IPS-NIHi7 (cell line): ENCODE measurements around the gene MYO18A.
"Not testable (repeated sequence)": the region's sequence is repeated elsewhere in the genome, so short reads cannot be mapped to it uniquely, and the experiment has no call there.

Experiments
- DNase-seq: peaks from one replicate; pipeline ENCODE4 v3.0.0; 2012; ENCODE audit warnings: mixed read lengths; ENCODE audit errors: extremely low spot score

The MYO18A gene

DNA sequence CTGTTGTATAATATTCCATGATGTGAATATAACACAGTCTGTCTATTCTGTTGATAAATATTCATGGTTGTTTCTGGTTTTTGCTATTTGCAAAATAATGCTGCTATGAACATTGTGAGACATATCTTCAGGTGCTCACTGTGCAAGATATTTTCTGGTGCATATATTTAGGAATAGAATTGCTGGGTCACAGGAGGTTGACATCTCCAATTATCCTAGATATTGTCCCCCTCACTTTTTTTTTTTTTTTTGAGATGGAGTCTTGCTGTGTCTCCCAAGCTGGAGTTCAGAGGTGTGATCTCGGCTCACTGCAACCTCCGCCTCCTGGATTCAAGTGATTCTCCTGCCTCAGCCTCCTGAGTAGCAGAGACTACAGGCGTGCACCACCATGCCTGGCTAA, 14.5 kb upstream of the MYO18A start:
- no peak for DNase-seq

GRCh38 chr17:29193146-29193545, 12.9 kb upstream of the MYO18A start:
- DNase-seq, result no peak

DNA sequence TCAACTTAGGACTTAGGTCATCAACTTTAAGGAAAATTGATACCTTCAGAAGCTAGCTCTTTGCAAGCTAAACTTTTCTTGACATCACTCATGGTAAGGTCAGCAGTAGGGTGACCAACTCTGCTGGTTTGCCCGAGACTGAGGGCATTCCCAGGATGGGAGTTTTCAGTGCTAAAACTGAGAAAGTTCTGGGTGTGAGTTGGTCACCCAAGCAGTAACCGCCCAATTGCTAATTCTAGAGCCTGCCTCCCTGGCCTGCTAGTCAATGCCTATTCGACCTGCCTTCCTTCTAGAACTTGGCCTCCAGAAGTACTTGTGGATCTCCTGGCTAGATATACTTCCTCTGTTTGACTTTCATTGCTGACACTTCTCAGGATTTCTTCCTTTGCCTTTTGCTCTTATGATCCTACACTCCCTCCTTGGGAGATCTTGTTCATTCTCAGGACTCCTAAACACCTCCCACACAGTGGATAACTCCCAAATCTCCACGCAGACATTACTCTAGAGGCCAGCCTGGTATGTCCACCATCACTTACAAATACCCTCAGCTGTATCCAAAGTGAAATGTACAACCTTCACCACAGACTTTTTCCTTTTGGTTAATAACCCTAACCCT, 10.5 kb upstream of the MYO18A start:
- no peak for DNase-seq

GRCh38 chr17:29190039-29190438, 9.8 kb upstream of the MYO18A start:
- DNase-seq, result no peak

DNA sequence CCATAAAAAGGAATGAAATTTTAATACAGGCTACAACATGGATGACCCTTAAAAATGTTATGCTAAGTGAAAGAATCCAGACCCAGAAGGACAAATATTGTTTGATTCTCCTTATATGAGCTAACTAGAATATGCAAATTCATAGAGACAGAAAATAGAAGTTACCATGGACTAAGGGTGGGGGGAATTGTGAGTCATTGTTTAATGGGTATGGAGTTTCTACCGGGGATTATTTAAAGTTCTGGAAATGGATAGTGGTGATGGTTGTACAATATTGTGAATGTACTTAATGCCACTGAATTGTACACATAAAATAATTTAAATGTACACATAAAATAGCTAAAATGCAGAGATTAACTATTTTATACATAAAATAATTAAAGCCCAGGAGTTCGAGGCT, 9.2 kb upstream of the MYO18A start:
- no peak for DNase-seq

DNA sequence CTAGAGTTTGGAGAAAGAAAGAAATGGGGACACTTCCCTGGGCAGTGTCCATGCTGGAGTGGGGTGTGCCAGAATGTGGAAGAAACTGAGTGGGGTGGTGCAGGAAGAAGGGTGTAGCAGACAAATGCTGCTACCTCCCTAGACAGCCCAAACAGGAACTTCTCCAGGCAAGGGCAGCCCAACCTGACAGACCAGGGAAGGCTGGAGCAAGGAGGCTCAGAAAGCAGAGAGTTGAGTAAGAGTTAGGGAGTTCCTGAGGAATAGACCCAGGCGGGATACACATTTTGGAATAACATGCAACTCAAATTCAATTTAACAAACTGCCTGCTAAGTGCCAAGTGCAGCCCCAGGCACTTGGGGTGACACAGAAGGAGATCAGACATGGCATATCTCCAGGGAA, 1.0 kb upstream of the MYO18A start:
- no peak for DNase-seq

DNA sequence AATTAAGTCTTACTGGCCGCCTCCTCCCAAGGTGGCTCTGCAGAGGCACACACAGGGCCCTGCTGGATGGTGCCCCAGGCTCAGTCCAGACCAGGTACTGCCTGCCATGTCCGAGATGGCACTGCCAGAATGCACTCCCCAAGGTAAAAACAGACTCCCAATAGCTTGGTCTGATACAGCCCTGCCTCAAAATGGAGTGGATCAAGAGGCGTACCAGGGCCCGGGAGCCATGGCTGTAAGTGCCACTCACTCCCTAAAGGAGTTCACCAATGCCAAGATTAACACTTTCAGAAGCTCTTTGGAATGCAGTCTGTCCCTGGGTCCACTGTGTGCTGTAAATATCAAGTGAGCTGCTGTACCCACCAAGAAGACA, 576 bp upstream of the MYO18A start:
- DNase-seq, result no peak

DNA sequence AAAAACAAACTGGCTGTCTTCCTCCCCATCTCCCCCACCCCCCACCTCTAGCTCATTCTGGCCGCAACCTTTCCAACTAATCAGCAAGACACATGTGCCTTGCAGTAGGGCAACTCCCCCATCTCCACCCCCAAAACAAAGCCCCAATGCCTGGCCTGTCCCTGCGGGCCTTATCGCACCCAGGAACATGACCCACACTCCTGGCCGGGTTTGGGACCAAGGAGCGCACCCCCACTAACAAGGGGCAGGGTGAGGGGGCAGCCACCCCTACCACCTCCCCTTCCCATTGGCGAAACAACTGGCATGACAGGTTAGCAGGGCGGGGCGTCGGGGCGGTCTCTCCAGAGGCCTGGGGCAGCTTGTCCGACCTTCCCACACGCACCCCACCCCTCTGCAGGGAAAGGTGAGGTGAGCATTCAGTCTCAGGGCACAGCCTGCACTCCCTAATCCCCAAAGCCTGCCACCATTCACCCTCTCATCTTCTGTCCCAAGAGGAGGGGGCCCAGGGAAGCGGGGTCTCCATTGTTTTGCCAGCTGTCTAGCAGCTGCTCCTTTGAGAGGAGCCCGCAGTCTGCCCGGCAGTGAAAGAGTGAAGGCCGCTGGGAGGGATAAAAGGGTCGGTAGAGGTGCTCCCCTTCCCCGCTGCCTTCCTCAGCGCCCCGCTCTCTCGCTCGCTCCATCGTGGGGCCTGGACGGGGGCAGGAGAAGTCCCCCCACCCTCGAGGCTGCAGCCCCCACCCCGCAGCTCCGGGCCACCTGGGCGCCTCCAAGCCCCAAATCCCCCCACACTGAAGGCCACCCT, 765 bp downstream of the MYO18A start:
- peak; percentile 79 for DNase-seq

DNA sequence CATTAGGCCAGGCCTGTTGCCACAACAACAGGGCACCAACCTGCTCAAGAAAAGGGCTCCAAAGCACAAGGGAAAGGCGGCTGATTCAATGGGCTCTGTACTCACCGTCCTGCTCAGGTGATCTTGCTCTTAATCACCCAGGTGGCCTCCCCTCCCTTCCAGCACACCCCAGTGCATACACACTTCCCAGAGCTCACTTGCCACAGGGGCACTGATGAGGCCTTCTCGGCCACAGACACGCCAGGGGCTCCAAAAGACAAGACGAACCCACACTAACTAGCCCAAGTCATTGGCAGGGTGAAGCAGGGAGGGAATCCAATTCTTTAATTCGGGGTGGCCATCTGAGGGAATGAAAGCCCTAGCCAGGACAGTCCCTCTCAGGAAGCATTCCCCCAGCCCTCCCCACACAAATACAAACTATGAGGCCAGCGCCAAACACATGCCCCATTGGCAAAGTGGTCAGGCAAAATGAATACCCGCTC, 1.4 kb downstream of the MYO18A start:
- no peak for DNase-seq

GRCh38 chr17:29177871-29178749, 2.1 kb downstream of the MYO18A start:
- no peak for DNase-seq

- no peak for DNase-seq
These were observed 2.7 kb downstream of the MYO18A start for GRCh38 chr17:29177541-29177870.

DNA sequence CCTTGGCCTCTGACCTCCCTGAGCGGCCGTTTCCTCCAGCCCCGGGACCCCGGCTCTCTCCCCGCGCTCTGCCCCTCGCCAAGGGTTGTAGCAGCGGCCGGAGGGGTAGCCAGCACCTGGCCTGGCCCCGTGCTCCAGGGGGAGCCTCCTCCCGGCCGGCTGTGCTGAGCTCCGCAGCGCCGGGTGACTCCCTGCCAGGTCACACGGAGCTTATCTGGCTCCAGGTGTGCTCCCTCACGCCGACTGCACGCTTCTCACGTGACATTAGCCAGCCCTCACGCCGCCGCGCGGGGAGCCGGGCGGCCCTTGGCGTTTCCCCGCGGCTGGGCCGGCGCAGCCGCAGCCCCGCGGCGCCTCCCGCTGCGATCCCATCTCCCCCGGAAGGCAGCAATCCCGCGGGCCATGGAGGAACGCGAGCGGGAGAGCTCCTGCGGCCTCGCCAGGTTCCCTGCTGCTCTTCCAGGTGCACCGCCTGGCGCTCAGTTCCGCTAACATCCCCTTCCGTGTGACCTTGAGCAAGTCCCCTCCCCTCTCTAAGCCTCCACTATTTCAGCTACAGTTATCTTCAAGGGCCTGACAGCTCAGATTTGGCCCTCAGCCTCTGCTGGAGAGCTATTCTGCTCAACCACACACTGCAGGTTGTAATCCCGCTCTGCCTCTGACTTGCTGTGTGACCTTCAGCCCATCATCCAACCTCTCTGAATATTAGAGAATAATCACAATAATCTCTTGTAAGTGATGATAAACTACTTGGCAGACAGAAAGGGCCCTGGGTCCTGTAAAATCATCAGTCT, 3.4 kb downstream of the MYO18A start:
- DNase-seq, result peak; percentile 65

- no peak for DNase-seq
These were observed 4.8 kb downstream of the MYO18A start for GRCh38 chr17:29175349-29175748.

- peak; percentile 2 for DNase-seq
These were observed 7.6 kb downstream of the MYO18A start for GRCh38 chr17:29172589-29172988.

DNA sequence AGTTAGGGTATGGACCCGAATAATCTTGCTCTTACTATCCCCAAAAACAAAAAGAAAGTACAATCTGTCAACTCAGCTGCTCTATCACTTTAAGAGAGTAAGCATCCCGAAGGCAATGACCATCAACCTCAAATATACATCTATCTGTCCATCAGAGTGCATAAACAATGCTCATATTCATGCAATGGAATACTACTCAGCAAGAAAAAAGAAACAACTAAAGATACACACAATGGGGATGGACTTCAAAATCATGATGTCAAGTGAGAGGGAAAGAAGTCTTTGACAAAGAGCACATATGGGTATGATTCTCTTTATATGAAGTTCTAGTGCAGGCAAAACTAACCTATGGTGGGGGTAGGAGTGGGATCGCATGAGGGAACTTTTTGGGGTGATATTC, 9.5 kb downstream of the MYO18A start:
- no peak for DNase-seq

- no peak for DNase-seq
These were observed 10.2 kb downstream of the MYO18A start for GRCh38 chr17:29169806-29170591.

- not testable (repeated sequence) for DNase-seq
These were observed 11.5 kb downstream of the MYO18A start for GRCh38 chr17:29168759-29169126.

DNA sequence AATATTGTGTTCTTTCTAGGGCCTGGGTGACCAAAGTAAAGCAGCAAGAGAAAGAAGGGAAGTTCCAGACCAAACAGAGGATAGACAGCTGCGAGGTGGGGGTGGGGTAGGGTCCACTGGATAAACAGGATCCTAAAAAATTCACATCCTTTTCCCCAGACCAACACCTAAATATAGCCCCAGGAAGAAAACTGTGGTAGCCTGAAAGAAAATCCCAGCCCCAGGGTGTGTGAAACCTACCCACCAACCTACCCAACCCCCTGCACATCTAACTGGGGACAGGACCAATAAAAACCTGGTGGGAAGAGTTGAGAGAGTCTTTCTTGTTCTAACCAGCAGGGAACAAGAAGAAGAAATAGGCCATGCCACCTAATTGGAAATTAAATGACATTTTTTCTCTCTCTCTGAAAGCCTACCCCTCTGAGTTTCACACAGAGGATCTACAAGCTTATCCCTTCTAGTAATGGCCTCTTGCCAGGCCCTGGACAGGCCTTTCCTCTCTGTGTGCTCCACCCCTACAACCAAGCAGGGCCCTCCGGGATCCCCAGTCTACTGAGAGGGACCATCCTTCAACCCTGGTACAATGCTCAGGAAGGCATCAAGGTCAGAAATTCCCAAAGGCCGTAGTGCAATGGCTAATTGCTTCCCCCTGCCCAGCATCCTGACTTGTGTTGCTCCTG, 12.0 kb downstream of the MYO18A start:
- DNase-seq, result peak; percentile 8

DNA sequence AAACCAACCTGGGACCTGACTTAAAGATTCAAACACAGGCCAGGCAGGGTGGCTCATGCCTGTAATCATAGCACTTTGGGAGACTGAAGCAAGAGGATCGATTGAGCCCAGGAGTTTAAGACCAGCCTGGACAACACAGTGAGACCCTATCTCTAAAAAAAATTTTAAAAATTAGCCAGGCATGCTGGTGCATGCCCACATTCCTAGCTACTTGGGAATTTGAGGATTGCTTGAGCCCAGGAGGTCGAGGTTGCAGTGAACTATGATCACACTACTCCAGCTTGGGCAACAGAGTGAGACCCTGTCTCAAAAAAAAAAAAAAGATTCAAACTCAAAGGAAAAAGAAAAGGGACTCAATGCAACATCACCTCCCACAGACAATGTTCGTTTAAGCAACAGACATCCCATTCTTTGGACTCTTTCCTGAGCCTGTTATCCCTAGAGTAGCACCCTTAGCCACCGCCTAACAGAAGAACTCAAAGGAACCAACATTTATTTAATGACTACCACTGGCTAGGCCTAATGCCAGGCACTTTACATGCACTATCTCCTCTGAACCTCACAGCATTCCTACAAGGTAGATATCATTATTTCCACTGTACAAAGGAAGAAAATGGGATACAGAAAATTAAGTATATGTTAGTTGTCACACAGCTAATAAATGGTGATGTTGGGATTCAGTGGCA, 12.7 kb downstream of the MYO18A start:
- no peak for DNase-seq

- no peak for DNase-seq
These were observed 13.7 kb downstream of the MYO18A start for GRCh38 chr17:29166507-29166887.
